Measurements from ENCODE around the gene VSIR. TPM values are rescaled to one million over a fixed set of nuclear protein-coding genes. Genes with fewer than 3 reads are reported as not detected.

Gene VSIR
- total RNA-seq, 4 donors from 2014 or later: 54.3 to 77.0 (median 61.6) TPM

DNA sequence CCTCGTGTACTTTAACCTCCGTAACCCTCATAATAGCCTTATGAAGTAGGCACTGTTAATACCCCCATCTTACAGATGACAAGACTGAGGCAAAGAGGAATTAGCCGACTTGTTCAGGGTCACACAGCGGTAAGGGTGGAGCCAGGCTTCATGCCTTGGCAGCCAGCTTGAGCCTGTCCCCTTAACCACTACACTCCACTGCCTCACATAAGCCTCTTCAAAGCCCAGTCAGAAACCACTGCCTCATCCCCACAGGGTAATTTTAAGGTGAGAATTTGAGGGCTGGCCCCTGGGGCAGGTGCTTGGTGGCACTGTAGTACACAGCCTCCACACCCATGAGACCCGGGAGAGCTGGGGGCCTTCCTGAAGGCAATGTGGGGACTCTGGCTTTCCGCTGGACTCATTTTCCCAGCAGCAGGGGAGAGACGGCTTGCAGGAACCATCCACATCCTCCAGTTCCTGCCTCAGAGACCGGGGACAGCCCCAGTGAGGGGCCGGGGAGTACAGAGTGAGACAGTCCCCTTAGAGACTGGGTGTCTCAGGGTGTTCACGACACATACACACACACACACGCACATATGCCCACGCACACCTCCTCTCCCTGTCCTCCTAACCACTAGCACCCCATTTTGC is 46.1 kb downstream of the VSIR start:
- Histone ChIP-seq H3K36me3 (no peaks in the 10 kb centered on the region), H3K4me1 (peaks cover 32 to 43% (median 42%) of the 10 kb centered on the region in 4 donors), H3K27ac (peak overlapping the region; percentile 82 to 92 (median 86)), H3K27me3 (no peaks in the 10 kb centered on the region), H3K9me3 (no peaks in the 10 kb centered on the region), H3K4me3 (no peak overlapping the region)
- TF ChIP-seq EP300 (IDR thresholded peaks at IDR 0.05; ENCODE audit: low read depth): no peak
- TF ChIP-seq, protein P1, sequence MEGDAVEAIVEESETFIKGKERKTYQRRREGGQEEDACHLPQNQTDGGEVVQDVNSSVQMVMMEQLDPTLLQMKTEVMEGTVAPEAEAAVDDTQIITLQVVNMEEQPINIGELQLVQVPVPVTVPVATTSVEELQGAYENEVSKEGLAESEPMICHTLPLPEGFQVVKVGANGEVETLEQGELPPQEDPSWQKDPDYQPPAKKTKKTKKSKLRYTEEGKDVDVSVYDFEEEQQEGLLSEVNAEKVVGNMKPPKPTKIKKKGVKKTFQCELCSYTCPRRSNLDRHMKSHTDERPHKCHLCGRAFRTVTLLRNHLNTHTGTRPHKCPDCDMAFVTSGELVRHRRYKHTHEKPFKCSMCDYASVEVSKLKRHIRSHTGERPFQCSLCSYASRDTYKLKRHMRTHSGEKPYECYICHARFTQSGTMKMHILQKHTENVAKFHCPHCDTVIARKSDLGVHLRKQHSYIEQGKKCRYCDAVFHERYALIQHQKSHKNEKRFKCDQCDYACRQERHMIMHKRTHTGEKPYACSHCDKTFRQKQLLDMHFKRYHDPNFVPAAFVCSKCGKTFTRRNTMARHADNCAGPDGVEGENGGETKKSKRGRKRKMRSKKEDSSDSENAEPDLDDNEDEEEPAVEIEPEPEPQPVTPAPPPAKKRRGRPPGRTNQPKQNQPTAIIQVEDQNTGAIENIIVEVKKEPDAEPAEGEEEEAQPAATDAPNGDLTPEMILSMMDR (IDR thresholded peaks at IDR 0.05): no peak
- TF ChIP-seq POLR2A (IDR thresholded peaks at IDR 0.05): no peak
- TF ChIP-seq POLR2AphosphoS5 (IDR thresholded peaks at IDR 0.05): no peak
- in situ Hi-C loops (cut with MboI; ENCODE audit: low pct_ligation_motif_present in 1 of 4, low pct_unique_long_range_greater_than_20kb in 1 of 4, low sequenced_read_pairs in 3 of 4): loop anchor here in 1 of 4 donors (10.0 kb wide), 1 partner anchor 48 kb away; the partner anchor contains the start of gene VSIR
- 44 to 55% methylated on average over 5 to 11 of the region's 12 CpGs for WGBS, 2 donors (ENCODE audit: low coverage in 1 of 2)
- peak; percentile 36 for DNase-seq
- intact Hi-C loops (cut with DNase I; ENCODE audit: low total_unique reads): no loop called here

DNA sequence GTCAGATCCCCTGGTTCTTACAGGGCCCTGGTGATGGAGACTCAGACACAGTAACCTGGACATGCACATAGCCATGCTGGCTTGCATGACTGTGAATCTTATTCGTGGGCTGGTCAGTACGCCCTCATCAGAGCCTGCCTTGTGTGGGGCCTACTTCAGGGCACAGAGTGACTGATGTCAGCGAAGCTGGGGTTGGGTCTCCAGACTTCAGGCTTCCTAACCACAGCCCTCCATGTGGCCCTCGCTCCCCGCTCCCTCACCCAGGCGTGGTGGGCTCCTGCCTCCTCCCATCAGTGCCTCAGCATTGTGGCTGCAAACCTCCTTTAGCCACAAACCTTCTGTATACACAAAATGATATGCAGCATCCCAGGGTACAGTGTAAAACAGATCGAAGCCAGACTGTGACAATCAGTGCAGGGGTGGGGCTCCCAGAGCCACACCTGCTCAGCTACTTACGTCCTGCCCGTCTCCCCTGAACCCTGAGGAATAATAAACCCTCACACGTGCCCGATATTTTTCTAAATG is 46.7 kb downstream of the VSIR start:
- WGBS, 2 donors (ENCODE audit: low coverage in 1 of 2): 23 to 50% methylated on average over 4 to 11 of the region's 11 CpGs
- DNase-seq: peak; percentile 44
- in situ Hi-C loops (cut with MboI; ENCODE audit: low pct_ligation_motif_present in 1 of 4, low pct_unique_long_range_greater_than_20kb in 1 of 4, low sequenced_read_pairs in 3 of 4) (loop anchor here in 1 of 4 donors (10.0 kb wide), 1 partner anchor 48 kb away; the partner anchor contains the start of gene VSIR), intact Hi-C loops (cut with DNase I; ENCODE audit: low total_unique reads) (no loop called here)
- Histone ChIP-seq H3K9me3 (no peaks in the 10 kb centered on the region), H3K4me1 (peaks cover 32 to 43% (median 42%) of the 10 kb centered on the region in 4 donors), H3K4me3 (no peak overlapping the region), H3K27ac (peak overlapping the region; percentile 82 to 92 (median 86)), H3K27me3 (no peaks in the 10 kb centered on the region), H3K36me3 (no peaks in the 10 kb centered on the region)
- TF ChIP-seq EP300 (IDR thresholded peaks at IDR 0.05; ENCODE audit: low read depth): no peak
- TF ChIP-seq POLR2A (IDR thresholded peaks at IDR 0.05): no peak
- no peak for TF ChIP-seq POLR2AphosphoS5 (IDR thresholded peaks at IDR 0.05)
- TF ChIP-seq, protein P1 (IDR thresholded peaks at IDR 0.05): no peak

DNA sequence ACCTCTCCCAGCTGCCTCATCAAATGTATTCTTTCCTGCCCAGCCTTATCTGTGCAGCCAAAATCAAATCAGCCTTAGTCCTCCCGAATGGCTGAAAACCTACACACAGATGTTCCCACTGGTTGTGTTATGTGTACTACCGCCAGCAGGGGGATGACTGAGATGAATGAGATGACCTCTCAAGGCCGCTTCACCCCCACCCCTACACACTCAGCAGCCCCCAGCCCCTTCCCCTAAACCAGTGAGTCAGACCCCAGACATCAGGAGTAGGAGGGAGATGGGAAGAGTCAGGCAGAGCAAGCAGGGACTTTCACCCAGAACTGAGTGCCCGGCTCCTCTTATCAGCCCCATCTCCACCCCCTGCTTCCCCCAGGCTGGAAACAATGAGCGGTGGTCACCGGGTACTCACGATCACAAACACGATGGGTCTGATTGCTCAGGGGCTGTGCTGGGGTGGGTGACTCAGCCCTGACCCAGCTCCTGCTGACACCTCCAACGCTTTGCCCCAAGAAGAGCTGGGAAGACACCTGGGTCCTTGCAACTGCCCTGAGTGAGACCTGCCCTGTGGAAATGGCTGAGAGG is 47.2 kb downstream of the VSIR start:
- peak; percentile 48 for DNase-seq
- in situ Hi-C loops (cut with MboI; ENCODE audit: low pct_ligation_motif_present in 1 of 4, low pct_unique_long_range_greater_than_20kb in 1 of 4, low sequenced_read_pairs in 3 of 4) (loop anchor here in 1 of 4 donors (10.0 kb wide), 1 partner anchor 49 kb away; the partner anchor contains the start of gene VSIR), intact Hi-C loops (cut with DNase I; ENCODE audit: low total_unique reads) (no loop called here)
- H3K27ac ChIP-seq: peak overlapping the region; percentile 82 to 92 (median 86)
- no peaks in the 10 kb centered on the region for H3K36me3 ChIP-seq
- TF ChIP-seq EP300 (IDR thresholded peaks at IDR 0.05; ENCODE audit: low read depth): no peak
- TF ChIP-seq, protein P1 (IDR thresholded peaks at IDR 0.05): peak in 4 of 5 experiments; percentile 23 to 39 (median 36)
- WGBS, 2 donors (ENCODE audit: low coverage in 1 of 2): 52% methylated on average over 9 of the region's 9 CpGs; no CpG with 5 or more reads in 1 of the 2 donors
- H3K27me3 ChIP-seq: no peaks in the 10 kb centered on the region
- H3K4me3 ChIP-seq: no peak overlapping the region
- H3K9me3 ChIP-seq: no peaks in the 10 kb centered on the region
- peaks cover 32 to 43% (median 42%) of the 10 kb centered on the region in 4 donors for H3K4me1 ChIP-seq

- 93% methylated on average over 14 of the region's 14 CpGs; no CpG with 5 or more reads in 1 of the 2 donors for WGBS, 2 donors (ENCODE audit: low coverage in 1 of 2)
- no peaks in the 10 kb centered on the region for H3K36me3 ChIP-seq
- no peaks in the 10 kb centered on the region for H3K9me3 ChIP-seq
- DNase-seq: no peak
- no peak overlapping the region for H3K4me3 ChIP-seq
- H3K27ac ChIP-seq: peak overlapping the region in 1 of 4 donors; percentile 89
- no peaks in the 10 kb centered on the region for H3K27me3 ChIP-seq
- in situ Hi-C loops (cut with MboI; ENCODE audit: low pct_ligation_motif_present in 1 of 4, low pct_unique_long_range_greater_than_20kb in 1 of 4, low sequenced_read_pairs in 3 of 4): loop anchor here in 1 of 4 donors (10.0 kb wide), 1 partner anchor 50 kb away; the partner anchor contains the start of gene VSIR
- peaks cover 32 to 43% (median 42%) of the 10 kb centered on the region in 4 donors for H3K4me1 ChIP-seq
- no peak for TF ChIP-seq POLR2AphosphoS5 (IDR thresholded peaks at IDR 0.05)
- TF ChIP-seq, protein P1 (IDR thresholded peaks at IDR 0.05): no peak
- intact Hi-C loops (cut with DNase I; ENCODE audit: low total_unique reads): no loop called here
These were observed 48.1 kb downstream of the VSIR start for GRCh38 chr10:71725249-71725648.

Measured in transverse colon (tissue), 4 donors.